DOHH2 (cell line): ENCODE data around the gene CCNG2.

Source experiments
- CTCF ChIP-seq: fragments of 200-600 bp; sonication (generic); IDR thresholded peaks from one replicate; pipeline ENCODE4 v1.5.1; 2014; ENCODE audit warnings: antibody characterized with exemption, mild to moderate bottlenecking, low read depth, low read length; ENCODE audit not compliant: poor library complexity, severe bottlenecking
- EZH2phosphoT487 ChIP-seq: fragments of 200-600 bp; sonication (generic); IDR thresholded peaks from 2 replicates; pipeline ENCODE4 v1.6.1; 2017; ENCODE audit warnings: borderline replicate concordance, mild to moderate bottlenecking, antibody characterized with exemption, low read length, moderate library complexity, mixed read lengths

GRCh38 chr4:77167866-77168265 is 10.9 kb downstream of the CCNG2 start:
- no peak for TF ChIP-seq CTCF
- TF ChIP-seq EZH2phosphoT487, result no peak
